GM12874 (cell line): ENCODE measurements around the gene CHAF1B.

Source experiments
- TF ChIP-seq, protein P1 (sequence below): IDR thresholded peaks from 2 replicates; pipeline ENCODE4 v1.5.1; 2011; ENCODE audit warnings: low read depth, mild to moderate bottlenecking, control low read depth, low read length, moderate library complexity; ENCODE audit not compliant: insufficient read depth

The CHAF1B gene

DNA sequence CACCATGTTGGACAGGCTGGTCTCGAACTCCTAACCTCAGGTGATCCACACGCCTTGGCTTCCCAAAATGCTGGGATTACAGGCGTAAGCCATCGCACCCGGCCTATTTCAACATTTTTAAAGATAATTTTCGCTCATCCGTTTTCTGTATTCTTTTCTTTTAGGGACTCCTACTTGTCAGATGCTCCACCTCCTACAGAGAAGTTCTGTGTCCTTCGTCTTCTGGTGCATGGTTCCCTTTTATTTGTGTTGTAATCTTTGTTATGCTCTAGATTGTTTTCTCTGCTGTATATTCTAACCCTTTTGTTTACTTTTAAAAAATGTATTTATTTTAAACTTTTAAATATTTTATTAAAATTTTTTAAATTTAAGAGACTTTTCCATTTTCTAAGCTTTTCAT is 66.3 kb downstream of the CHAF1B start:
- TF ChIP-seq, protein P1, sequence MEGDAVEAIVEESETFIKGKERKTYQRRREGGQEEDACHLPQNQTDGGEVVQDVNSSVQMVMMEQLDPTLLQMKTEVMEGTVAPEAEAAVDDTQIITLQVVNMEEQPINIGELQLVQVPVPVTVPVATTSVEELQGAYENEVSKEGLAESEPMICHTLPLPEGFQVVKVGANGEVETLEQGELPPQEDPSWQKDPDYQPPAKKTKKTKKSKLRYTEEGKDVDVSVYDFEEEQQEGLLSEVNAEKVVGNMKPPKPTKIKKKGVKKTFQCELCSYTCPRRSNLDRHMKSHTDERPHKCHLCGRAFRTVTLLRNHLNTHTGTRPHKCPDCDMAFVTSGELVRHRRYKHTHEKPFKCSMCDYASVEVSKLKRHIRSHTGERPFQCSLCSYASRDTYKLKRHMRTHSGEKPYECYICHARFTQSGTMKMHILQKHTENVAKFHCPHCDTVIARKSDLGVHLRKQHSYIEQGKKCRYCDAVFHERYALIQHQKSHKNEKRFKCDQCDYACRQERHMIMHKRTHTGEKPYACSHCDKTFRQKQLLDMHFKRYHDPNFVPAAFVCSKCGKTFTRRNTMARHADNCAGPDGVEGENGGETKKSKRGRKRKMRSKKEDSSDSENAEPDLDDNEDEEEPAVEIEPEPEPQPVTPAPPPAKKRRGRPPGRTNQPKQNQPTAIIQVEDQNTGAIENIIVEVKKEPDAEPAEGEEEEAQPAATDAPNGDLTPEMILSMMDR = no peak

- TF ChIP-seq, protein P1 = no peak
Observed at GRCh38 chr21:36452281-36452825, 67.2 kb downstream of the CHAF1B start.

DNA sequence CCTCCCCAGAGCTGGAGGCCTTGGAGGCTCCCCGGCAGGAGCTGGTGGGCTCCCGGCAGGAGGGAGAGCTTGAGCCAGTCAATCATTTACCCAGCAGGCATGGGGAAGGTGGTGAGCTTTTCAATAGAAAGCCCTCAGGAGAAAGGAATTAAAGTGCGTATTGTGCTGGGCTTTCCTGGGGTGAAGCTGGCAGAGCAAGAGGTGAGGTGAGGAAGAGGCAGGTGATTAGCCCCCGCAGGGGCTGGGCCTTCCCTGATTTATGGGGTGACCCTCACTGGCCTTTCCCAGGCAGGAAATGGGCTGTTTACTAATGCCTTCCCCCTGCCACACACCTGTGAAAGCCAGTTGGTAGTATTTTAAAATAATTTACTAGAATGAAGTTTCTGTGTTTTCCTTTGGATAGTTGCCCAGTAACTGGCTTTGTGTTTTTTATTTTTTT is 68.9 kb downstream of the CHAF1B start:
- TF ChIP-seq, protein P1 = no peak

DNA sequence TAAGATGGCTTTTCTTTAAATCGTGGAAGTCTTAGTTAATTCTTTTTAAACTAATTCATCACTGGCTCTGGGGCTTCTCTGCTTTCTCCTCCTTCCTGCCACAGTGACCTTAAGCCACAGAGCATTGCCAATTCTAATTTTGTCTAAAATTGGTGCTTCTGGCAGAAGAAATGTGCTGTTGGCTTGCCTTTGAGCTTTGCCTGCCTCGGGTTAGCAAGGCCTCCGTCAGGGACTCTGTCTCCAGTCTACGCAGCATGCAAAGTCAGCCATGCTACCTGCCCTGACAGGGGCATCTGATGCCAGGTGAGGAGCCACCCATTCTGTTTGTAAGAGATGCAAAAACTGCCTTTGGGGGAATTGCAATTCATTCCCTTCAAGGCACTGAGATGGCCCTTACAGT is 69.5 kb downstream of the CHAF1B start:
- TF ChIP-seq, protein P1 = no peak

GRCh38 chr21:36456729-36457414 is 71.7 kb downstream of the CHAF1B start:
- TF ChIP-seq, protein P1 = no peak

GRCh38 chr21:36459098-36459497 is 73.9 kb downstream of the CHAF1B start:
- TF ChIP-seq, protein P1 = no peak

- TF ChIP-seq, protein P1 = no peak
Observed at GRCh38 chr21:36460866-36461265, 75.7 kb downstream of the CHAF1B start.
